ENCODE measurements around the gene CDCA4. TPM values are rescaled to one million over a fixed set of nuclear protein-coding genes. Genes with fewer than 3 reads are reported as not detected.

The CDCA4 gene
- total RNA-seq = 1 to 10 TPM; 5.7 to 8.5 (median 6.7) TPM

GRCh38 chr14:105020815-105021655 is at the start of gene CDCA4:
TSS of gene CDCA4 (minus strand) at chr14:105021083. CDS start at chr14:105011929, 9,154 bp downstream.
- no peaks in the 10 kb centered on the region for H3K27me3 ChIP-seq
- peak; percentile 96 for DNase-seq (ENCODE audit: low spot score in 2 of 2)
- no peaks in the 10 kb centered on the region for H3K9me3 ChIP-seq
- no peaks in the 10 kb centered on the region for H3K36me3 ChIP-seq
- TF ChIP-seq CTCF (IDR thresholded peaks at IDR 0.05) (peak in 1 of 5 experiments; percentile 51), POLR2A (IDR thresholded peaks at IDR 0.05) (peak; percentile 75 to 86), EP300 (IDR thresholded peaks at IDR 0.05) (peak; percentile 74 to 93)
- peaks cover 0 to 33% (median 14%) of the 10 kb centered on the region in 4 donors for H3K4me1 ChIP-seq
- 0% methylated on average over 30 to 34 of the region's 115 CpGs for WGBS, 2 donors
- H3K27ac ChIP-seq = peak within 1 kb of the TSS; percentile 21 to 92 (median 83)
- H3K4me3 ChIP-seq = peak within 1 kb of the TSS; percentile 78 to 100 (median 82)

- TF ChIP-seq CTCF (IDR thresholded peaks at IDR 0.05) = no peak
- no peak for TF ChIP-seq POLR2A (IDR thresholded peaks at IDR 0.05)
- no peak for TF ChIP-seq EP300 (IDR thresholded peaks at IDR 0.05)
- H3K27ac ChIP-seq = peak overlapping the region in 2 of 4 donors; percentile 5 to 41
- peaks cover 0 to 10% (median 2%) of the 10 kb centered on the region in 4 donors for H3K4me1 ChIP-seq
- no peak overlapping the region for H3K4me3 ChIP-seq
- H3K27me3 ChIP-seq = peaks cover 0 to 71% of the 10 kb centered on the region in 2 donors
- DNase-seq (ENCODE audit: low spot score in 2 of 2) = peak in 1 of 2 donors; percentile 47
- H3K9me3 ChIP-seq = no peaks in the 10 kb centered on the region
- H3K36me3 ChIP-seq = no peaks in the 10 kb centered on the region
- 63 to 65% methylated on average over 20 of the region's 20 CpGs for WGBS, 2 donors
Observed at GRCh38 chr14:105069871-105070759, 49.2 kb upstream of the CDCA4 start.

GRCh38 chr14:105069522-105069870 is 48.6 kb upstream of the CDCA4 start:
- 81 to 86% methylated on average over 10 of the region's 10 CpGs for WGBS, 2 donors
- no peak overlapping the region for H3K27ac ChIP-seq
- H3K27me3 ChIP-seq = peaks cover 0 to 69% of the 10 kb centered on the region in 2 donors
- H3K36me3 ChIP-seq = no peaks in the 10 kb centered on the region
- H3K4me3 ChIP-seq = no peak overlapping the region
- TF ChIP-seq CTCF (IDR thresholded peaks at IDR 0.05) (no peak), POLR2A (IDR thresholded peaks at IDR 0.05) (no peak), EP300 (IDR thresholded peaks at IDR 0.05) (no peak)
- H3K9me3 ChIP-seq = no peaks in the 10 kb centered on the region
- H3K4me1 ChIP-seq = peaks cover 0 to 5% (median 2%) of the 10 kb centered on the region in 4 donors
- no peak for DNase-seq (ENCODE audit: low spot score in 2 of 2)

GRCh38 chr14:105068818-105069217 is 47.9 kb upstream of the CDCA4 start:
- no peak for DNase-seq (ENCODE audit: low spot score in 2 of 2)
- Histone ChIP-seq H3K4me3 (no peak overlapping the region), H3K27ac (no peak overlapping the region), H3K4me1 (peaks cover 0 to 5% (median 0%) of the 10 kb centered on the region in 4 donors), H3K27me3 (peaks cover 0 to 62% of the 10 kb centered on the region in 2 donors), H3K36me3 (no peaks in the 10 kb centered on the region), H3K9me3 (no peaks in the 10 kb centered on the region)
- TF ChIP-seq POLR2A (IDR thresholded peaks at IDR 0.05) = no peak
- no peak for TF ChIP-seq EP300 (IDR thresholded peaks at IDR 0.05)
- TF ChIP-seq CTCF (IDR thresholded peaks at IDR 0.05) = no peak
- 71 to 74% methylated on average over 13 of the region's 13 CpGs for WGBS, 2 donors

Data from tibial nerve (tissue), 4 donors.